Keratinocyte (primary cell): ENCODE results near the gene JSRP1. TPM values are rescaled to one million over a fixed set of nuclear protein-coding genes. Genes with fewer than 3 reads are reported as not detected.

Source experiments
- DNase-seq: peaks from one replicate; pipeline ENCODE4 v3.0.0-alpha.2; 2011; ENCODE audit warnings: low read depth, missing footprints, low spot score
- FAIRE-seq: peaks from 2 replicates; lab custom pipeline; 2011; peaks lifted over from hg19 to GRCh38; lab: Jason Lieb, UNC
- H2AFZ ChIP-seq: 2 replicates; pipeline ENCODE4 v1.6.0; 2012; ENCODE audit warnings: low read length, control low read depth, inconsistent platforms; ENCODE audit not compliant: control insufficient read depth
- H3K27ac ChIP-seq: 2 replicates; pipeline ENCODE4 v1.5.1; 2011; ENCODE audit warnings: low read length; ENCODE audit not compliant: control insufficient read depth, insufficient read depth
- H3K27me3 ChIP-seq: 3 replicates; pipeline ENCODE4 v1.6.0; 2011; ENCODE audit warnings: low read length; ENCODE audit not compliant: control insufficient read depth, insufficient read depth; ENCODE audit errors: extremely low read depth
- H3K36me3 ChIP-seq, 2 experiments: 2 replicates in 1 of 2; 3 replicates in 1 of 2; pipeline ENCODE4 v1.5.1; 2011; ENCODE audit warnings: low read length in 2 of 2, mild to moderate bottlenecking in 1 of 2; ENCODE audit not compliant: control insufficient read depth in 2 of 2, insufficient read depth in 2 of 2; ENCODE audit errors: extremely low read depth in 1 of 2
- H3K4me1 ChIP-seq: 3 replicates; pipeline ENCODE4 v1.5.1; 2011; ENCODE audit warnings: low read length; ENCODE audit not compliant: control insufficient read depth, insufficient read depth; ENCODE audit errors: extremely low read depth
- H3K4me2 ChIP-seq: 3 replicates; pipeline ENCODE4 v1.6.0; 2011; ENCODE audit warnings: low read depth, low read length; ENCODE audit not compliant: control insufficient read depth, insufficient read depth; ENCODE audit errors: extremely low read depth
- H3K4me3 ChIP-seq, 3 experiments: fragments of 200-600 bp in 1 of 3; sonication (generic) in 1 of 3; 2 replicates in 2 of 3; 3 replicates in 1 of 3; pipeline ENCODE4 v1.5.1; 2011 to 2016; ENCODE audit warnings: low read length in 3 of 3, mild to moderate bottlenecking in 3 of 3, control low read depth in 2 of 3, inconsistent platforms in 1 of 3, low read depth in 1 of 3, mixed read lengths in 1 of 3, mixed run types in 1 of 3, moderate library complexity in 1 of 3; ENCODE audit not compliant: control insufficient read depth in 2 of 3, insufficient read depth in 2 of 3; ENCODE audit errors: extremely low read depth in 1 of 3
- H3K79me2 ChIP-seq: 2 replicates; pipeline ENCODE4 v1.6.0; 2012; ENCODE audit warnings: low read length; ENCODE audit not compliant: control insufficient read depth, insufficient read depth
- H3K9ac ChIP-seq: 3 replicates; pipeline ENCODE4 v1.6.0; 2011; ENCODE audit warnings: low read length; ENCODE audit not compliant: control insufficient read depth, insufficient read depth; ENCODE audit errors: extremely low read depth
- H3K9me1 ChIP-seq: 3 replicates; pipeline ENCODE4 v1.6.0; 2011; ENCODE audit warnings: low read length; ENCODE audit not compliant: control insufficient read depth, insufficient read depth; ENCODE audit errors: extremely low read depth
- H3K9me3 ChIP-seq: 2 replicates; pipeline ENCODE4 v1.5.1; 2012; ENCODE audit warnings: low read depth, low read length; ENCODE audit not compliant: control insufficient read depth
- H4K20me1 ChIP-seq: 3 replicates; pipeline ENCODE4 v1.6.0; 2011; ENCODE audit warnings: low read length; ENCODE audit not compliant: control insufficient read depth, insufficient read depth; ENCODE audit errors: extremely low read depth
- CTCF ChIP-seq, 3 experiments: IDR thresholded peaks in 1 of 3; conservative IDR thresholded peaks in 1 of 3; optimal IDR thresholded peaks in 1 of 3; 2 replicates in 2 of 3; 3 replicates in 1 of 3; pipeline versions ENCODE3 to v1.5.1; 2011; ENCODE audit warnings: low read length in 3 of 3, mild to moderate bottlenecking in 3 of 3, moderate library complexity in 2 of 3, control low read depth in 1 of 3, inconsistent platforms in 1 of 3; ENCODE audit not compliant: insufficient read depth in 2 of 3; ENCODE audit errors: extremely low read depth in 1 of 3
- EZH2 ChIP-seq: IDR thresholded peaks from one replicate; pipeline ENCODE4 v1.6.1; 2012; ENCODE audit warnings: inconsistent platforms, mild to moderate bottlenecking, low read length, moderate library complexity
- dilution Hi-C: fragments of 300-500 bp; cut with MboI; formaldehyde crosslinking; loops from one replicate; pipeline ENCODE4 v1.7.0; 2020; ENCODE audit warnings: low sequenced_read_pairs; ENCODE audit not compliant: extremely low pct_ligation_motif_present
- polyA plus RNA-seq, 5 experiments: library from polyadenylated mRNA; depleted of rRNA in 3 of 5; stranded (reverse) in 3 of 5; stranded (forward) in 1 of 5; unstranded in 1 of 5; fragments of >200 nt; gene quantifications; 1 replicate in 1 of 5; 2 replicates in 3 of 5; 3 replicates in 1 of 5; pipeline versions ENCODE4 v1.2.1 to v1.2.3, GENCODE V29; 2011 to 2012; ENCODE audit warnings: missing spikeins in 2 of 5, low read depth in 1 of 5, low replicate concordance in 1 of 5

The JSRP1 gene
- polyA plus RNA-seq, 1 donor (not counting 4 experiments of a cell fraction or from before 2014, with no cell fraction given), result not detected

DNA sequence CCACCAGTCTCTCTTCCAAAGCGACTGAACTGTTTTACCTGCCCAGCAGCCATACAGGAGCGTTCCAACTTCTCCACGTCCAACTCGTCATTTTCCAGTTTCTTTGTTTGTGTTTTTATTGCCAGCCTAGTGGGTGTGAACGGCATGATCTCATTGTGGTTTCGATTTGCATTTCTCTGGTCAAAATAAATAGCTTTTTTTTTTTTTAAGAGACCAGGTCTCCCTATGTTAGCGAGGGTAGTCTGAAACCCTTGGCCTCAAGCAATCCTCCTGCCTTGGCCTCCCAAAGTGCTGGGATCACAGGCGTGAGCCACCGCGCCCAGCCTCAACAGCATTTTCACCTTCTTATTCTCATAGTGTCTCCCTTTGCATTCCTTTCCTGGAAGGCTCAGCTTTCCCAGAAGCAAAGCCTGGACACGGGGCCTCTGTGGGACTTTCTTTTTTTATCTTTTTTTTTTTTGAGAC, 4.2 kb upstream of the JSRP1 start:
- H3K9ac ChIP-seq, result no peak overlapping the region
- no peaks in the 10 kb centered on the region for H3K9me1 ChIP-seq
- FAIRE-seq (no peak), DNase-seq (no peak)
- dilution Hi-C loops, result no loop called here
- H3K27ac ChIP-seq, result no peak overlapping the region
- TF ChIP-seq EZH2 (no peak), CTCF (optimal IDR thresholded peaks at IDR 0.05 in 1 of 3, IDR thresholded peaks at IDR 0.05 in 1 of 3, conservative IDR thresholded peaks at IDR 0.05 in 1 of 3; ENCODE audit: extremely low read depth in 1 of 3, insufficient read depth in 2 of 3, low read length in 3 of 3) (no peak)
- H3K4me2 ChIP-seq, result peak overlapping the region; percentile 58
- no peaks in the 10 kb centered on the region for H3K9me3 ChIP-seq
- no peaks in the 10 kb centered on the region for H3K27me3 ChIP-seq
- H3K79me2 ChIP-seq, result no peaks in the 10 kb centered on the region
- peak overlapping the region in 1 of 3 experiments; percentile 13 for H3K4me3 ChIP-seq
- H2AFZ ChIP-seq, result no peak overlapping the region
- H3K36me3 ChIP-seq, result no peaks in the 10 kb centered on the region
- H4K20me1 ChIP-seq, result no peaks in the 10 kb centered on the region
- H3K4me1 ChIP-seq, result no peaks in the 10 kb centered on the region

DNA sequence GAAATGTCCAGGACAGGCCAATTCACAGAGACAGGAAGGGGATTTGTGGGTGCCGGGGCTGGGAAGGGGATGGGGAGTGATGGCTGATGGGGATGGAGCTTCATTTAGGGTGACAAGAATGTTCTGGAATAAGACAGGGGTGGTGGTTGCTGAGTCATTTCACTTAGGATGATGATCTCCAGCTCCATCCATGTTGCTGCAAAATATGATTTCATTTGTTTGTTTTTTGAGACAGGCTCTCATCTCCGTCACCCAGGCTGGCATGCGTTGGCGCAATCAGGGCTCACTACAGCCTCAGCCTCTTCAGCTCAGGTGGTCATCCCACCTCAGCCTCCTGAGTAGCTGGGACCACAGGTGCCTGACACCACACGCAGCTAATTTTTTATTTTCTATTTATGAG, 3.1 kb upstream of the JSRP1 start:
- Histone ChIP-seq H3K36me3 (no peaks in the 10 kb centered on the region), H4K20me1 (no peaks in the 10 kb centered on the region), H3K27me3 (peaks cover 1% of the 10 kb centered on the region), H3K4me2 (no peak overlapping the region), H3K4me1 (no peaks in the 10 kb centered on the region), H3K79me2 (no peaks in the 10 kb centered on the region), H3K9ac (no peak overlapping the region), H3K9me1 (no peaks in the 10 kb centered on the region), H3K9me3 (no peaks in the 10 kb centered on the region), H3K27ac (no peak overlapping the region), H2AFZ (no peak overlapping the region), H3K4me3 (no peak overlapping the region)
- dilution Hi-C loops, result no loop called here
- DNase-seq (no peak), FAIRE-seq (no peak)
- TF ChIP-seq CTCF (optimal IDR thresholded peaks at IDR 0.05 in 1 of 3, IDR thresholded peaks at IDR 0.05 in 1 of 3, conservative IDR thresholded peaks at IDR 0.05 in 1 of 3; ENCODE audit: extremely low read depth in 1 of 3, insufficient read depth in 2 of 3, low read length in 3 of 3), result no peak
- no peak for TF ChIP-seq EZH2
